Right hindlimb (tissue), 1 donor: ENCODE results near the gene PRKCA.
"Not testable (repeated sequence)": the region's sequence is repeated elsewhere in the genome, so short reads cannot be mapped to it uniquely, and the experiment has no call there.

Experiments
- DNase-seq: peaks from one replicate; pipeline ENCODE4 v3.0.0-alpha.2; 2018

Gene PRKCA

DNA sequence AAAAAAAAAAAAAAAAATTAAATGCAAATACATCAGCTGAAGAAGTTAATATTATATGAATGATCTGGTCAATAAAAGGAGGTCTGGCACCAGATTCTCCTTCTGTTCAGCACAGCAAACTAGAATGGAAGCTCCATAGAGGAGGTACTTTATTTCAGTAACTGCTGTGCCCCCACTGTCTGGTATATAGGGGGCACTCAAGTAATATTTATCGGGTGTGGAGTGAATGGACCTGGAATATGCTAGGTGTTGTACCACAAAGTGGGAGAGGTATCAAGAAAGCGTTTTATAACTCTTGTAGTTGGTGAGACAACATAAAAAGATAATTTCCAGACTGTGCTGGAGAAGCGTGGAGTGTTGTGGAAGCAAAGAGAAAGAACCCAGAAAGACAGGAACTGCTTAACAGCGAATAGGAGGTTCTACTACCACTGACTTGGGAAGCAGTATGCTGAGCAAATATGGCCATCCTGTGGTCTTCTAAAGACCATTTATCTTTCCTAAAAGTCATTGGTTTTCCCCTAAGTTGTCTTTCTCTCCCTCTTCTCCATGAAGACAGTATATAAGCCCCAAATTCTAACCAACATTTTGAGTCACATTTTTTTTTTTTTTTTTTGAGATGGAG lies 12.2 kb upstream of the PRKCA start:
- DNase-seq: no peak

DNA sequence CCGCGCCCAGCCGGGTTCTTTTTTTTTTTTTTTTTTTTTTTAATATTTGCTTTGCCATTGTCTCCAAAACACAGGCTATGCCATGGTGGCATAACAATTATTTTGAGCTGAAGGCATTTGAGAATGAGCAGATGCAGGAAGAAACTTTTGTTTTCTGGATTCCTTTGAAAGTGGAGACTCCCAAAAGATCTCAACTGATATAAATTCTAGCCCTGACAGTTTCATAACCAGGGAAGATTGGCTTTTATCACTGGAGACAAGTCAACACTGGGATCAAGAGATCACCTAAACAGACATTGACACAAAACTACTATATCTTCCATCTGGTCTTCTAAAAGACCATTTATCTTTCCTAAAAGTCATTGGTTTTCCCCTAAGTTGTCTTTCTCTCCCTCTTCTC lies 10.1 kb upstream of the PRKCA start:
- no peak for DNase-seq

- DNase-seq: no peak
Observed at GRCh38 chr17:66296289-66296725, 6.1 kb upstream of the PRKCA start.

DNA sequence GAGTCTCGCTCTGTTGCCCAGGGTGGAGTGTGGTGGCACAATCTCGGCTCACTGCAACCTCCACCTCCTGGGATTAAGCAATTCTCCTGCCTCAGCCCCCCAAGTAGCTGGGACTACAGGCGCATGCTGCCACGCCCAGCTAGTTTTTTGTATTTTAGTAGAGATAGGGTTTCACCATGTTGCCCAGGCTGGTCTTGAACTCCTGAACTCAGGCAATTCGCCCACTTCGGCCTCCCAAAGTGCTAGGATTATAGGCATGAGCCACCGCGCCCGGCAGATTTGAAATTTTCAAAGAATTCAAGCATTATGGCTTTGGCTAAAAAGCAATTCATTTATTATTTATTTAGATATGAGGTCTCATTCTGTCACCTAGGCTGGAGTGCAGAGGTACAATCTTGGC lies 5.0 kb upstream of the PRKCA start:
- DNase-seq: not testable (repeated sequence)

- DNase-seq: no peak
Observed at GRCh38 chr17:66299711-66300110, 2.7 kb upstream of the PRKCA start.

- DNase-seq: no peak
Observed at GRCh38 chr17:66300956-66301355, 1.5 kb upstream of the PRKCA start.

DNA sequence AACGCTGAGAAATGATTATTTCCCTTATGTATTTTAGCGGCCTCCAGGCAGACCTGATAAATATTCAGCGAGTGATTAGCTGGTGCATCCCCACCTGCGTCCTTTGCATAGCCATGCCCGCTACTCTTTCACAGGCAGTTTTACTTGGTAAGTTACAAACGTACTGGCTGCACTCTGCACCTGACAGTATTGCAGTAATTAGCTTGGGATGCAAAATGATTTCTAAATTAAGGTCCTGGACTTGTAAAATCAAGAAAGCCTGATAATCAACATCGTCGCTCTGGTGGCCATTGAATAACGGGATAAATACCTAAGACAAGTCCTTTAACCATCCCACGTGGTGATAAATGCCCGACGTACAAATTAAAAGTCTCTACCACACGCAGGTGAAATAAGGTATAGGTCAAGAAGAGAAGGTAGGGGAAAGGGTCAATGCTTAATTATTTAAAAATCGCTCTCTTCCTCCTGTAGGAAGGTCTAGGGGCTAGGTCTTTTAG lies 998 bp upstream of the PRKCA start:
- no peak for DNase-seq

DNA sequence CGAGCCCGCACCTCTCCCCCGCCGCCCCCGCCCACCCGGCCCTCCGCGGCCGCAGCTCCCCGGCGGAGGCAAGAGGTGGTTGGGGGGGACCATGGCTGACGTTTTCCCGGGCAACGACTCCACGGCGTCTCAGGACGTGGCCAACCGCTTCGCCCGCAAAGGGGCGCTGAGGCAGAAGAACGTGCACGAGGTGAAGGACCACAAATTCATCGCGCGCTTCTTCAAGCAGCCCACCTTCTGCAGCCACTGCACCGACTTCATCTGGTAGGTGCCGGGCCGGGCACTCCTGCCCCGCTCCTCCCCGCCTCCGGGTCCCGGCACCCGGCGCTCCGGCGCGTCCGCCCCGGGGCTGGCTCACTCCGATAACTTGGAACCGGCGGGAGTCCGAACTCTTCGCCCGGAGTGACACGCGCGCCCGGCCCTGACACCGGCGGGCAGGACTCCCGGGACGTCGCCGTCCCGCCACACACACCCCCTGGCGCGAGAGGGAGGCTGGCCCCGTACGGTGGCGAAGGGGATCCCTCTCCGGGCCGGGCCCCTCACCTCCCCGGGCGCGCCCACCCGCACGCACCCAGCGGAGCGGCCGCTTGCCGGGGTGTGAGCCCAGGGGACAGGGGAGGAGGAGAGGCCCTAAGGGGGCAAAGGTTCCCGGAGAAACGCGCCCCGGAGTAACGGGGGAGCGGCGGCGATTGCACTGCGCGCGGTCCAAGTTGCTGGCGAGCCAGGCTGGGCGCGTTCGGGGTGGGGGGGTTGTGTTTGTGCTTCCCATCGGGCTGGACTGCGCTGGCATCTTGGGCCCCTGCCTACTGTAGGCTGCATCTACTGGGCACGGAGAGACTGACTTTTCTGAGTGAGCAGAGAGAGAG lies 581 bp downstream of the PRKCA start:
- DNase-seq: peak; percentile 65

DNA sequence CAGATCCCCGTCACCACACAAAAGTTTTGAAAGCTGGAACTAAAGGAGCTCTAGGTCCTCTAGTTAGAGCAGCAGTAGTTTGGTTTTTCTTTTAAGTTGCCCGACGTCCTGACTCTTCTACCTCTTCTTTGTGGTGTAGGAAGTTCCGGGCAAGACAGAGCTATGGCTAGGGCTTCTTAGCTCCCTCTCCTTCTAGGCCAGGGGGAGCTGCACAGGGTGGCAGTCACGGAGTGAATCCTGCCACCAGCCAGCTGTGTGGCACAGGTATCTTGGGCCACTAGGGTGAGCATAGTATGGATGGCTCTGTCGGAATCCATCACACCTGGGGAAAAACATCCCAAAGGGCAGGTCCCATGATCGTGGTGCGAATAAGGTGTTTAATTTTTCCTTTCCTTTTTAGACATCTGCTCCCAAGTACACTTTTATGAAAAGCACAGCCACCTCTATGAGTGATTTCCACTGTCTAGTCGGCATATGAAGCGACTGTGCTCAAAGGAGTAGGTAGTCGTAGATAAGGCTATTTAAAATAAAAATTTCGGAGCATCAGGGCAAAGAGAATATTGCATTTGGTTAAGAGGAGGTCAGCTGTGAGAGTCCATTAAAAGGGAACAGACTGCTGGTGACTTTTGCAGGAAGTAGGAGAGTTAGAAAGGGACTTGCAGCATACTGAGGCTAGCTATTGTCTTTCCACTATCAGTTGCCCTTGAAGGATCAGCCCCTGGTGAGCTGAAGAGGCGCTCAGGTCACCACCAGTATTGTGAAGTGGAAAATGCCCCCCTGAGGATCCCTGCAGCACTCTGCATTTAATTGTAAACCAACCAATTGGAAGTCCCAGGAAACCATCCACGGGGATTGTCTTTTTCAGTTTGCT lies 2.1 kb downstream of the PRKCA start:
- no peak for DNase-seq

GRCh38 chr17:66306446-66306845 lies 4.0 kb downstream of the PRKCA start:
- DNase-seq: no peak

DNA sequence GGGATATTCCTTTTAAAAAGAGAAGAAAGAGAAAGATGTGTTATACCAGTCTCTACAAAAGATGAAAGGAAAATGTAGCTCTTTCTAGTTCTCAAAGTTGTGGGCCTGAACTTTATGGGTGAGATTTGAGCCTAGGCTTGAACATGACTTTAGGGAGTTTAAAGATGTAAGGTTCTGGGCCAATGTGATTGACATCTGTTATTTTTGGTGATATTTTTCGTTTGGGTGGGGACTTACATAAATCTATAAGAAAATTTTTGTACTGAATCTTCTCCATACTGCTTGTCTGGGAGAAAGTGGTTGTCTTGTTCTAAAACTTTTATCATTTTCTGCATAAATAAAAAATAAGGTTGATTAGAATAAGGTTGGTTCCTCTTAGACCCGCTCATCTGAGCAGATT lies 4.8 kb downstream of the PRKCA start:
- DNase-seq: no peak

DNA sequence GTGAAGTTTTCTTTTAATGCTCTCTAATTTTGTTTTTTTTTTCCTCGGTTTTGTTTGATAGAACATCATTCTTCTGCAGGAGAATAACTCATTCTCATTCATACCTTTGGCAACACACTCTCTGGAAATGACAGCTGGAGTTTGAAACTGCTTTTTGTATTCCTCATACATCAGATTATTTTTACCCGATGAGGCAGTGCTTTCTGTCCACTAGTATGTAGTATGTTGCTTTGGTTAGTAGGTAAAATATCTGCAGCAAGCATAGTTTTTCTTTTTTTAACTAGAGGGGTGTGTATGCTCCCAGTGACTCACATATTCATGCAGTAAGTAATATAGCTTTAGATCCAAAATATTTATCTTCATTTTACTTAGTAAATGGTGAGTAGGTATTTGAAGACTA lies 6.4 kb downstream of the PRKCA start:
- no peak for DNase-seq

DNA sequence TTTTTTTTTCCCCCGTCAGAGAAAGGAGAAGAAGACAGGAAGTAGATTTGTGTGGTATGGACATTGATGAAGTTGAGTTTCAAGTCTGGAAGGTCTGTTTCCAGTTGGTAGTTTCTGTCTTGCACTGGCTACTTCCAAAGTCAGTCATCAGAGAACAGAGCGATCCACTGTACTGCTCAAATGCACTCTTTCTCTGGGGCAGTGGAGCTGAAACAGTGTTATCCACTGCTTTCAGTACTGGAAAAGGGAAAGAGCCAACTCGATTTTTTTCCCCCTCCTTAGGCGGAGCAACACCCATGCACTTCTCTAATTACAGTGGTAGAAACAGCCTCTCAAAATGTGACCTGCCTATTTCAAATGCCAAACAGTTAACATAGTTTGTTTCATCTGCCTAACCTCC lies 7.4 kb downstream of the PRKCA start:
- no peak for DNase-seq

DNA sequence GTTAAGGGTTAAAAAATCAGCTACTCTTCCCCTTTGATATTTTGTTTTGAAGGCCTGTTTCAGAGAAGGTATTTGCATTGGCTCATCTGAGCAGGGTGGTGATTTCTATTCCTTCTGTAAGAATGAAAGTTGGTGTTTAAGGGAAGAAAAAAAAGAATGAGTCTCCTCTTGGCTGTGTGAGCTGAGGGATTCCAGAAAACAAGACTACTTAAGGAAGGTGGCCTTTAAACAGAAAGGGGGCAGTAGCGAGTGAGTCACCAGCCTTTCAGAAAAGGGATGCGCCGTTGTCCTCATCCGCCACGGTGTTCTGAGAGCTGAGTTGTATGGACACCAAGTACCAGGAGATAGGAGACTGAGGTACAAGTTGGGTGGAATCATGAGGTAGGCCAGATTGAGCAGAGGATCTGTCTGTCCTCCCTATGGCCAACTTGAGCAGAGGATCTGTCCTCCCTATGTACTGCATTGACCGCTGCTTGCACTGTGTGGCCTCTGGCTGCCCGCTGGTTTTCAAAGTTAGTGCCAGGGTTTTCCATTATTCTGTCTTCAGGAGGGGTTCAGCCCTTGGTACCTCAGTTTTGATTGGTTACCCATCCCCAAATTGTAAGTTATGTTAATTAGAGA lies 8.2 kb downstream of the PRKCA start:
- DNase-seq: no peak

GRCh38 chr17:66312912-66313311 lies 10.5 kb downstream of the PRKCA start:
- DNase-seq: no peak

DNA sequence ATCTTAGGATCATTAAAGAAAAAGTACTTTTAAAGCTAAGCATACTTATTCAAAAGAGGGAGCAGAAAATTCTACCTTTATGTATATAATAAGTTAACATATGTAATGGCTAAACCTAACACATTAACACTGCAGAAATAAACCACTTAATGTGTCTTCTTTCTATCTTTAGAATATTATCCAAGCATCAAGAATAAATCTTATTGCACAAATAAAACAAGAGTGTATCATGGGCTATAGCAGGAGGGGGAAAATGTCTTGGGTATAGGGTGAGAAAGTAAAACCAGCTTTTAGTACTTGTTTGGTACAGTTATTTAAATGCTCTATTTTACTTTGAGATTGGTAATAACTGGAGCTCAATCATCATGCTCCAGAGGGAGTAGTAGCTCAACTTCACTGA lies 10.9 kb downstream of the PRKCA start:
- no peak for DNase-seq

DNA sequence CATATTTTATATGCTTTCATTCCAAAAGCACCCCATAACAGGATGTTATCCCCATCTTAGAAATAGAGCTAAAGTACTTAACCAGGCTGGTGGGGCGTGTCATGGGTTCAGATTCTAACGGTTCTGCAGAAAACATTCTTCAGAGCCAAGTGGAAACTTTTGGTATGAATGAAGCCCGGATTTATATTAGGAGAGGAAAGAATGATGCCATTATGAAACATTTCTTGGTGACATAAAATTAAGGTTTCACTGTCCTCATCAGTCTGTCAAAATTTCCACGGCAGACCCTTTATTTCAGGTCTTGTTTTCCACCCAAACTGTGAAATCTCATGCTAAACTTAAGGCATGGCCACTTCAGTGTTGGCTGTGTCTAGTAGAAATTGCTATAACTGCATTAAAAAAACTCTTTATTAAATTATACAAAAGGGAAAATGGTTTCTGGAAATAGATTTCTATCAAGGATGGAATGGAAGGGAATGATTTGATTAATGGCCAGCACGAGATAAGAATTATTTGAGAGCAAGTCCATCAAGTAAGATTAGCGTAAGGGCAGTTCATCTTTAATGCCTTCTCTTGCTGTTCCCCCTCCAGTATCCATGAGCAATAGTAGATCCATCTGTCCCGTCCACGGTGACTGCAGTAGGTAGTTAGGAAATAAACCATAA lies 11.7 kb downstream of the PRKCA start:
- no peak for DNase-seq

DNA sequence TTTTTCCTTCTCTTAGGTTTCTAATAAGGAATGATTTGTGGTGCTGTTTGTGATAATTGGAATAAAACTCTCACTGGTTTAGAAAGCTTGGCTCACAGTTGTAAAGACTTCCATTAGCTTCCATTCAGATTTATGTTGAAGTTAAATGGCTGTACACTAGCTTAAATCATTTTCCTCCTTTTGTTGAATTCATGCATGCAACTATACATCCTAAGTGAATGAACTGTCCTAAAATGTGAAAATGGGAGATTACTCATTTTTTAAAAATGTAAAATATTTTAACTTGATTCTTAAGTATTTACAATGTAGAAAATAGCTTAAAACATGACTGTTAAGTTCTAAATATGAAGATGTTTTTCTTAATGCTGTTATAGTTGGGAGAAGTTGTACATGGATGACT lies 15.2 kb downstream of the PRKCA start:
- DNase-seq: no peak

DNA sequence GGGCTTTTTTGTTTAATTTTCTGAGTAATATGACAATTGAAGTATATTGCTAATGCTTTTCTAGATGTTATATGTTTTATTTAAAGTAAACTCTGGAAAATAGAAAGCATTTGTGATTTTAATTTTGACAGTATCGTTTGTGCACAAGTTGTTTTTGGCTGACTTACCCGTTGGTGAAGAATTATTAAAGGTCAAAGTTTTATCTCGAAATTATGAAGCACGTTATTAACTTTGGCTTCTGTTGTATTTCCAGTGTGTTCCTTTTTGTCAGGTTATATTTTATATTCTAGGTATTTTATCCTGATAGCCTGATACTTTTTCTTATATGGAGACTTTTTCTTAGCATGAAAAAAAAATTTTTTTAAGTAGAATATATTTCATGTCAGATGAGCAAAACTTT lies 16.8 kb downstream of the PRKCA start:
- DNase-seq: no peak

DNA sequence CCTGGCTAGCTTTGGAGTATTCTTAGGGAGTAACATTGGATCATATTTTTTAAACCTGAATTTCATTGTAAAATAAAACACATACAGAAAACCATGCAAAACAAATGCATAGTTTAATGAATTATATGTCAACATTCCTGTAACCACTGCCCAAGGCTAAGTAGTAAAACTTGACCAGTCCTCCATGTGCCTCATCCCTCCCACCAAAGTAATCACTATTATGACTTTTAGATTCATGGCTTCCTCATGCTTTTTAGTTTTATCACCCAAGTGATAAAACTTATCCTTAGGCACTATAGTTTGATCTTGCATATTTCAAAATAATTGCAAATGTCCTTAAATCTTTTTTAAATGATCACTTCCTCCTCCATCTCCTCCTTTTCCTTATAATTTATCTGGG lies 20.4 kb downstream of the PRKCA start:
- DNase-seq: no peak

DNA sequence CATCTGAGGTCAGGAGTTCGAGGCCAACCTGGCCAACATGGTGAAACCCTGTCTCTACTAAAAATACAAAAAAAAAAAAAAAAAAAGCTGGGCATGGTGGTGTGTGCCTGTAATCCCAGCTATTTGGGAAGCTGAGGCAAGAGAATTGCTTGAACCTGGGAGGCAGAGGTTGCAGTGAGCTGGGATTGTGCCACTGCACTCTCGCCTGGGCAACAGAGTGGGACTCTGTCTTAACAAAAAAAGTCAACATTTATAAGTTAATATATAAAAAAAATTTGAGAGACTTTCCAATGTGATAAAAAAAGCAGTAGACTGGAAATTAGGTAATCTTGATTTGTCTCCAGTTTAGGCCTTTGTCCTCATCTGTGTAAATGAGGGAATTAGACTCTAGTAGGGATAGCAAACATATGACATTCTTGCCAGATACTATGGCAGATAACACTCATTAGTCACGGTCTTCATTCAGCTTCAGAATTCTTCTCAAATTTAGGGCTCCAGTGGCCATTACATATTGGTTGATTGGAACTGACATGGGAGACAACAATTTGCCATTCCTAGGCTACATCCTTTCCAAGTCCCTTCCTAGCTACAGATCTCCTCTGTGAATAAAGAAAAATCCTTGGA lies 22.1 kb downstream of the PRKCA start:
- not testable (repeated sequence) for DNase-seq
